CD4-positive, alpha-beta T cell treated with Interleukin-12 subunit alpha and Interleukin-12 subunit beta, for 1 hour (primary cell): ENCODE results near the gene CMSS1.
"Not testable (repeated sequence)": the region's sequence is repeated elsewhere in the genome, so short reads cannot be mapped to it uniquely, and the experiment has no call there.

ENCODE experiments used
- DNase-seq: peaks from one replicate; pipeline ENCODE4 v3.0.0-alpha.2; 2020

Gene CMSS1

DNA sequence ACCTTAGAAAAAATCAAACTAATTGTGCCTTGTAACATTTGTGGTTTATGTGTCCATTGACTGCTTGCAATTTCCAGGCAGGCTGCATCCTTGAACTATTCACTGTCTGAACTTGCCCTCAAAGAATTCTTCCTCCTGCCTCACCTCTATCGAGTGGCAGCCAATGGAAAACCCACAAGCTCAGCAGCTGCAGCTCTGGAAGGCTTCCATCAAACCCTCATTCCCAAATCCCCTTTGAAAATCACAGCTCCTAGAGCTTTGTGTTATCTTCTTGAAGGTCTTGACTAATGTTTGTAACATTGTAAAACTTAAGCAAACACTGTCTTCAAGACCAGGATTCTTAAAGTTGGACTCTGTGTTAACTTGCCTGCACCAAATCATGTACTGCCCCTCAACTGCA lies 215.5 kb downstream of the CMSS1 start:
- no peak for DNase-seq

DNA sequence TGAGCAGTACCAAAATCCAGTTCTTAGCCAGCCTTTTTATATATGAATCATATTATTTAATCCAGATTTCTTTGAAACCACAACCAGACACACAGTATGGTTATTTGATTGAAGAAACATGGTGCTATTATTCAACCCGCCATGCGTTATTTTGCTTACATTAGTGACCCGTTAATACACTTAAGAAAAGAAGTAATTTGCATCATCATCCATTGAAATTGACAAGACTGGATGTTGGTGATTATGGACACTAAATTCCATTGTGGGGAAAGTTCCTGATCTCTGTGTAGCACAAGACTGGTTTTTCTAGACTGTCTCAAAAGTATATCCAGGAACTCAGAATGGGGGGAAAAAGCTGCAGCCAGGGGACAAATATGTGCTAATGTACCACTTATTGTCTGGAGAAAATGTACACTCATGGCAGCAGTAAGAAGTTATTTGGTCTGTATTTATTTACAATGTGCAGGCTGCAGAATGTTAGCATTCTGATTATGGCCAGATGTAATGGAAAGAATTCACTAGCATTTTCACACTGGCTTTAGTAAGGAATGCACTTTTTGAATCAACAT lies 216.3 kb downstream of the CMSS1 start:
- no peak for DNase-seq

DNA sequence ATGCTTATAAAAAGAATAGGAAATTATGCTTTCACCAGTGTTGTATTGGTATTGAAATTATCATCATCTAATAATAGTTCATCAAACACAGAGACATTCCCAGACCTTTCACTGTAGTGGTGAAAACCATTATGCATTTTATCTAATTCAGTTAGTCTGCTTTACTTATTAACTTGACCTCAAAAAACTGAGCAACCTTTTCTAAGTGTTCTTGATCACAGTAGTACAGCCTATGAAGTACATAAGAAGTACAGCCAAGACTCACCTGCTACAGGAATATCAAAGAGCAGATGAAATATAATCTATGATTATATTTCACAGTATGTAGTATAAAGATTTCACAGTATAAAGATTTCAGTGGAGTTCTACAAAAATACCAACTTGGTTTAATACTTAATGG lies 221.4 kb downstream of the CMSS1 start:
- no peak for DNase-seq

DNA sequence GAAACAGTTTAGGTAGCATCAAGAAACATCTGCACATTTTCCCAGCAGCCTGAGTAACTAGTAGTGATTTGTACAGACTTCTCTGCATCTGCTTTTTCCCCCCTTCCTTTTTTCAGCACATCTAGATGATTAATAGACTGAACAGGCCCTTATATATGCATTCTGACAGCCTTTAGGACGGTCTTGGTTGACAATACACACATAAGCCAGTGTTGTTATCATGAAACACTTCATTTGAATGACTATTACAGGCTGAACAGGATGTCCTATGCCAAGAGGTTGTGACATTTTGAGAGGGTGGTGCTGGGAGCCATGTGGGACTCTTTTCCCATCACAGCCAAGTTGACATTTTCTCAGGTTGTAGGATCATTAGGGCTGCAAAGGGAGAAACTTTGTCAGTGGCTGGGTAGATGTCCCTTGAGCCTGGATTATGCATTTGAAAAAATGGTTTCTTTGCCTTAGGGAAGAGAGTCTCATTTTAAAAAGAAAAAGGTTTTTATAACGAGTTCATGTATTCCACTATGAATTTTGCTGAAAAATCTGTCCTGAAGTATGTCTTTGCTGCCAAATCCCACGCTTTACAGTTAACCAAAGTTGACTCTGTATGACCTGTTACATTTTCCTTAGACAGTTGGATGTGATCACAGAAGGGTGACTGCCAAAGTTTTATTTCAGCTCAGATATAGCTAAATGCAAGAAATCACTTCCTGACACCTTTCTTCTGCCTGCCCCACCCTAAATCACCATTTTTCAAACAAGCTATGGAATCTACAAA lies 223.0 kb downstream of the CMSS1 start:
- no peak for DNase-seq

DNA sequence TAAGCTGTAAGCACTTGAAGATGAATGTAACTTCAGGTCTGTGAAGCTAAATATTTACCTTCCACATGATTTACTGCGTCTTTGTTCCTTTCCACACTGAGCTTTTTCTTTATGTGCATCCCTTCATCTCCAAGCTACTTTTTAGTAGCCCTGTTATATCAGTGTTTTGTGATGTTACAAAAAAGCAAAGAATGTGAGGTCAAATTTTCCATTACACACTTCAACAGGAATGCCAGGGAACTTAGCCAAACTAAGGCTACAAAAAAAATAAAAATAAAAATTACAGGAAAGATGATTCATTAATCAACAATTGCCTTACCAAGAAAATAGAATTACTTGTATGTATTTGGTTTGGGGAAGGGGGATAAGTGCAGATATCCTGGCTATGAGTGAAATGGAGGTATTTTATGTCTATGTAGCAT lies 223.7 kb downstream of the CMSS1 start:
- no peak for DNase-seq

DNA sequence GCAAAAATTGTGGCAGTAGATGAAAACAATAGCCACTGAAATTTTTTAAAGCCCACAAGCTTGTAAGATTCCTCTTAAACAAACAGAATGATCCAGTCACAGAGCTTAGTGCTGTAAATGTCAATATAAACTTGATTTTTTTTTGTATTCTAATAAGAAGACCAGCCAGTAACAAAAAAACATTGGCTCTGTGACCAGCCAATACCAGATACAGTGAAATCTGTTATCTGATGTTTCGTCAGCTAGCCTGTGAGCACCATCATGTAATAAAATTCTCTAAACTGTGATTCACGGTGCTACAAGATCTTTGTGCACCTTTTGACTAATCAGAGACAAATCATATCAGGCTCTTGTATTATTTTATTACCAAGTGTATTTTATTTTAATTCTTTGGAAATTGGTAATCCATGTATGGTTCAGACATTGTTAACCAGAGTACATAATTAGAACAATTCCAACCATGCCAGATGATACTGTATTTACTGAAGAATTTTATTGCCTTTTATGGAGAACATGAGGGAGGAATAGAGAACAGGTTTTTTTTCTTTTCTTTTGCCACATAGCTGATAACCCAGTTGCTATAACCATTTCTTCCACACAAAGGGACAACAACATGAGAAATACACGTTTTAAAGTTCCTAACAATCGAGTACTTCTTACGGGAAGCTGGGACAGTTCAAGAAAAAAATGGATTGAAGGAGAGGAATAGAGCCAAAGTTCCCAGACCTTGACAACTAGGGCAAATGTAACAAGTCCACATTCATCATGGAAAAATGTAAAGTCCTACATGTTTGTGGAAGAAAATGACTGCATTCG lies 224.7 kb downstream of the CMSS1 start:
- no peak for DNase-seq

DNA sequence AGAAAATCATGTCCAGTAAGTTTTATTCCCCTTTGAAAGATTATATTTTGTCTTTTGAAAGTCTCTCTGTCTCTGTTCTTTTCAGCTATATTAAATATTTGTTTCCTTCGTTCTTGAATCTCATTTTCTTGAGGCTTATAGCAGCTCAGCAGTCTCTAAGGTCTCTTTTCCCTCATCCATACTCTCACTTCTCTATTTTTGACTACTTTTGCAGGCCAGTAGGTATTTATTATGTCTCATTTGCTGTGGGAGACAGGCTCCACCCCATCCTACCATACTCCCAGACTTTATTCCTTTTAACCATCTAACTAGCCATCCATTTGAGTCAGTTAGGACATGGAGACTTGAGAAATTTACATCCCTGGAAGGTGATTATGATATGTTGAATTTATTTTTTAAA lies 225.6 kb downstream of the CMSS1 start:
- no peak for DNase-seq

DNA sequence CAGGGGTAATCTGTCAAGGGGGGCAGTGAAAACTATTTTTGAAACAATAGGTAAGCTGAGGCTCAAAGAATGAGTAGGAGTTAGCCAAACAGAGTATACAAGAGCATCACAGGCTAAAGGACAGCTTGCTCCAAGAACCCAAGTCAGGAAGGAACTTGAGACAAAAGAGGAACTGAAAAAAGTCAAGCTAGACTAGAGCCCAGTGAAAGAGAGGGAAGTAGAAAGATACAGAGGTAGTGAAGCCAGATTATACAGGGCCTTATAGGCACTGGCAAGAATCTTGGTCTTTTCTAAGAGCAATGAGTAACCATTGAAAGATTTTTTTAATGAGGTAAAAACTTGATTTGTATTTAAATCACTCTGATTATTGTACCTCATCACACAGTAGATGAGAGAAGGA lies 226.7 kb downstream of the CMSS1 start:
- no peak for DNase-seq

DNA sequence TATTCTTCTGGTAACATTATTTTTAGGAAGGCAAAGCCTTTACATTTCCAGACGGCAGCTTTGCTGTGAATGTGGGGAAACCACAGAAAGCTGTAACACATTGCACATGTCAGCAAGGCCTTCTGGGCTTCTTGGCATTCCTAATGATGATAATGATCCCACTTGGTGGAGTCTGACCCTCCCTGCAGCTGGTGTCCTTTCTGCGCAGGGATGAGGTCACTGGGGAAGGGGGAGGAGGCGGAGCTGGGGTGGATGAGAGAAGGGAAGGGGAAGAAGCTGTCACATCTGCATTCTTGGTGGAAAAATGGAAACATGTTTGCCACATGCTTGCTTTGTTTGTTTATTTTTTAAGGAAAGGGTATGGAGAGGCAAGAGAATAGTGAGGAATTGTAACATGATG lies 228.0 kb downstream of the CMSS1 start:
- DNase-seq = no peak

DNA sequence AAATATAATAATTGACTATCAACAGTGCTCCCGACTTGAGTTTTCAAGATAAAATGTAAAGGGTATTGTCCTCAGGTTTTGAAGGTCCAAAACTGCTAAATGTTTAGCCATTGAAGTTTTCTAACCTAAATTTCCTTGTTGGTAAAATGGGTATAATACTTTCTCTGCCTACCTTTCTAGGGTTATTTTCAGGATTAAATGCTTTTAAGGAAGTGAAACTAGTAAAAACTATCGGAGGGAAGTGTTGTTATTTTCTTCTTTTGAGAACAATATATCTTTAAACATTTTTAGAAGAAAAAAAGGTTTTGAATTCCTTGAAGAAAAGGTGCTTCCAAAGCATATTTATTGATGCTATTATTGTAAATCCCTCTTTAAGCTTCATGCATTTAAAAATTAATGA lies 229.3 kb downstream of the CMSS1 start:
- no peak for DNase-seq

DNA sequence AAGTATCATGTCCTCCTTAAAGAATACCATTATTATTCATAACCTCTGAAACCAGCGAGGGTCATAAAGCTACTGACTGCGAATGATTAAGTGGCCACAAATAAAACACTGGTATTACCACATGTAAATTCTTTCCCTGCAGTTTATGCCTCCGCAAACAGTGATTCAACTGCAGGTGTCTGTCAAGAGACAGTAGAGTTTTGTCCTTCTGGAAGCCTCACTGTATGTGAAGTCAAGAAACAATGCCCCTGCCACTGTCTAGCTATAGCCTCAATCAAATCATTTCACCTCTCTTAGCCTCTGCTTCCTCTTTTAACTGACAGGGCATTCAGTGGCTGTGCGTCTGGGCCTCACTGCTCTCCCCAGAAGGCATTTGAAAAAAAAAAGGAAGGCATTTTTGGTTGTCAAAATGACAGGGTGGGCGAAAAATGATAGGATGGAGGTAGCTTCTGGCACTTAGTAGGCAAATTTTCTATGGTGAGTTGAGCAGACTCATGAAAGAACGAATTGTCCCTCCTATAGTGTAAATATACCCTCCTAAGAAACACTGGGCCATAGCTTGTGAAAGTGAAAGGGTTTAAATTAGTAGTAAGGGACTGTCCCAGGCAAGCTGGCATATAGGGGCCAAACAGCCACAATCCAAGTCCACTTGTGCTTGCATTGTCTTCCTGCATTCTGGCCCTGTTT lies 229.9 kb downstream of the CMSS1 start:
- peak; percentile 2 for DNase-seq

DNA sequence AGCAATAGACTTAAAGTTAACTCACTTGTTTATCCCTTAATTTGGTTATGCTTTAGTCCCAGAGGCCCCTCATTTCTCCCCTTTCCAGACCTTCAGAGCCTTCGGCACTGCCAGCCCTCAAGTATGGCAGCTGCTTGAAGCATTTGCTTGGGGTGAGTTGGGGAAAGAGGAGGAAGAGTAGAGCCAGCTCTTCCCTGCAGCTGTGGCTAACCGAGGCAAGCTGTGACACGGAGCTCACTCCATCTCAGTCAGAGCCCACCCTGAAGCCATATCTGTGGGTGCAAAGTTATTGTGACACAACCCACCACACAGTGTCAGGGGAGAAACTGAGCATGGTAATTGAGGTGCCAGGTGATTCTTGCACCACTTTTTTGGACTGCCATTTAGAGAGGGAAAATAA lies 230.6 kb downstream of the CMSS1 start:
- DNase-seq = no peak

DNA sequence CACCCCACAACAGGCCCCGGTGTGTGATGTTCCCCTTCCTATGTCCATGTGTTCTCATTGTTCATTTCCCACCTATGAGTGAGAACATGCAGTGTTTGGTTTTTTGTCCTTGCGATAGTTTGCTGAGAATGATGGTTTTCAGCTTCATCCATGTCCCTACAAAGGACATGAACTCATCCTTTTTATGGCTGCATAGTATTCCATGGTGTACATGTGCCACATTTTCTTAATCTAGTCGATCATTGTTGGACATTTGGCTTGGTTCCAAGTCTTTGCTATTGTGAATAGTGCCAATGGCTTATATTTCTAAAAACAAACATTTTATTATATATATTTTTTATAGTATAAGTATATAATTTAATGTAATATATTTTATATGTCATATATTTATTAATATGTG lies 233.9 kb downstream of the CMSS1 start:
- not testable (repeated sequence) for DNase-seq

DNA sequence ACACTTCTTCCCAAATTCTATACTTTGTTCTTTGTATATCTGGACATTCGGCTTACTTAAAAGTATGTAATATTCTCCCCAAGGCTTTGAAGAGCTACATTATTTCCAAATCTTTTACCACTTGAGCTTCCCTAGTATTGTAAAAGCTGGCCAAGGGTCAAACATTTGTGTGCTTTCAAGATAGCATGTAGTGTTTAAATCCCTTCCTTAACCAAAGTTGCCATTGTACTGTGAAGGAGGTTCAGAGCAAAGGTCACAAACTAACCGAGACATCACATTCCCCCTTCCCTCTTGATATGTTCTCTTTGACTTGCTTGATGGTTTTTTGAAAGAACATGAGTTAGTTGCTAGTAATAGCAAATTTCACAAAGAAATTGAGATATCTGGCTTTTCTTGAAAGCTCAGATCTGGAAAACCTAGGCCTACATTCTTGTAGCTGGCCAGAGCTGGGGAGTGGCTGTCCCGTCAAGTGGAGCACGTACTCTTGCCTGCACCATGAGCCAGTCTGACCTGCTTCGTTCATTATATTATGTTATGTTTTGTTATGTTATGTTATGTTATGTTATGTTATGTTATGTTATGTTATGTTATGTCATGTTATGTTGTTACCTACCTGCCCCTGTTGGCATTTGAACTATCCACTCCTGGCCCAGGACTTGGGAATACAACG lies 236.4 kb downstream of the CMSS1 start:
- no peak for DNase-seq

DNA sequence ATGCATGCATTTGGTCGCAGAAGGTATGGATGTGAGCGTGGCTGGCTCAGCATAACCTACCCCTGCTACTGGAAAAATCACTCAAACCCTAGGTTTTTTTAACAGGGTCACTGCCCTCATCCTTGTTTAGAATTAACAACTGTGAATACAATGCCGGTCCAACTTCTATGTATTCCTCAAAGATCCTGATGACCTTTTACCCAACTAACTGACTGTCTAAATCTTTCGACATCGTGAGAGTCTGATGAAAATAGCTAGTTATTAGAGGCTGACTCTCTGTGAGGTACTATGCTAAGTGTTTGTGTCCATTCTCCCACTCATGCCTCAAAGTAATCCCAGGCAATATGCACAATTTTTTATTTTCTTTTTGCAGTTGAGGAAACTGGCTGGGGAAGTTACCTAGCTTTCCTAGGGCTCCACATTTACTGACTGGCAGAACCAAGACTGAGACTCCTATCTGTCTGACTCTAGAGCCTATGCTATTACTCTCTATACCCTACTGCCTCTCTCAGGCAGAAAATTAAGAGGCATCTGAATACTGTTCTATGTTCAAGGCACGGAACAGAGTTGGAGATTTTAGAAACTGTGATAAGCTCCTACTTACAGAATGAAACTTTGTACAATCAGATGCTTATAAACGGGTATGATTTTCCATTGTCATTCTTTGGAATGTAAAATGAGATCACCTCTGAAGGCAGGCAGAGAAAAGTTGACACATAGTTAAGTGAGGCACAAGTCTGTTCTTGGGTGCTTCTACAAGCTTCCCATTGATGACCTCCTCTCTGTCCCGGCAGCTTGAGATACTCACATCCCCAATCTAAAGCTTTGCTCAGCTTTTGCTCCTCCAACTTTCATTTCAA lies 240.3 kb downstream of the CMSS1 start:
- DNase-seq = no peak

DNA sequence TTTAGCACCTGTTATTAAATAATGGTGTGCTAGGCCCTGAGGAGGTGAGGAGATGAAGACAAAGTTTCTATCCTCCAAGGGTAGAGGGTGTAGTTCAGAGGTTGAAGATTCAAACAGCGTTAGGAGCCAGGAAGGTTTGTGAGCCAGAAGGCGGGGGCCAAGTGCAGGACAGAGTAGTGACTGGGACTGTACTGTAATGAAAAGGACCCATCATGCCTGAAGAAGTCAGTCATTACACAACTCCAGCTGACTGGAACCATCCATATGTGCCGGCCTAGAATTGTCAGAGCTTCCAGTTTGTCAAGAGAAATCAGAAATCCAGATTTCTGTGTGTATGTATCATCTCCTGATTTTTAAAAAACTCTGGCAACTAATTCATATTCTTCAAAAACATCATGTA lies 241.8 kb downstream of the CMSS1 start:
- DNase-seq = no peak

DNA sequence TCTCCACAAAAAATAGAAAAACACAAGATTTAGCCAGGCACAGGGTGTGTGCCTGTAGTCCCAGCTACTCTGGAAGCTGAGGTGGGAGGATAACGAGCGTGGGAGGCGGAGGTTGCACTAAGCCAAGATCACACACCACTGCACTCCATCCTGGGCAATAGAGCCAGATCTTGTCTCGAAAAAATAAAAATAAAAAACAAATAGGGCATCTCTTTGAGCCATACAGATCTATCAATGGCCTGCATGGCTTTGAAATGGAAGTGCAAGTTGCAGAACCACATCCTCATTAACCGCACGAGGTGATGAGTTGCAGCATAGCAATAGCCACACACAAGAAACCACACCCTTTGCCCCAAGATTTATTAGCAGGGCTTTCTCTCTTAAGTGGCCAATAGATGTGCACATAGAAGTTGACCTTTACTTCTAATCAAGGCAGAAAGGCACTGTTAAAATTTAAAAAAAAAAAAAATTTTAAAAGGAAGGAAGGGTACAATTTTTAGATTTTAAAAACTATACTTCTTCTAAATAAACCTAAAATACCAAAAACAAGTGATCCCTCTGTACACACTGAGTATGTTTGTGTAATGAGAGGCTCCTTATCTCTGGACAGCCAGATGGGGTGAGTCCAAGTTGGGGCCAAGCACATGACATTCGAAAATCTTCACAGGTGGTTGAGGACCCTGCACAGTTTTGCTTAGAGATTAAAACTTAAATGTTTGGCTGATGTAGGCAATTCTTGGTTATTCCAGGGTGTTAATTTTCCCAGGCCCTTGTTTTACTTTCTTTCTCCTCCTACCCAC lies 243.2 kb downstream of the CMSS1 start:
- DNase-seq = peak; percentile 15

DNA sequence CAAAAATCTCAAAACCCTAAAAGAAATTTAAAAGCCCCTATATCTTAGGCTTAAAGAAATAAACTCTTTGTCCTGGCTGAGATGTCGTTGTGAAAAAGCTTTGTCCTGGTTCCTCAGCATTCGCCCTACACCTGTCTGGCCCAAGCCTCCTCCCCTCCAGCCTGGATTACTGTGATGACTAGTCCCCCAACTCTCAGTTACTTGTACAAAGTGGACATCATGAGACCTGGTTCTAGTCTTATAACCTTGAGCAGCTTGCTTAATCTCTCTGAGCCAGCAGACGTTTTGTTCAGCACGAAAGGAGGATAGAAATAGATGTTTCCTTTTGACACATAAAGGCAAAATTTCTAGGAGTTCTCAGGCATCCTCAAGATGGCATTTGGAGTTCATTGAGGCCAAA lies 245.0 kb downstream of the CMSS1 start:
- DNase-seq = no peak

DNA sequence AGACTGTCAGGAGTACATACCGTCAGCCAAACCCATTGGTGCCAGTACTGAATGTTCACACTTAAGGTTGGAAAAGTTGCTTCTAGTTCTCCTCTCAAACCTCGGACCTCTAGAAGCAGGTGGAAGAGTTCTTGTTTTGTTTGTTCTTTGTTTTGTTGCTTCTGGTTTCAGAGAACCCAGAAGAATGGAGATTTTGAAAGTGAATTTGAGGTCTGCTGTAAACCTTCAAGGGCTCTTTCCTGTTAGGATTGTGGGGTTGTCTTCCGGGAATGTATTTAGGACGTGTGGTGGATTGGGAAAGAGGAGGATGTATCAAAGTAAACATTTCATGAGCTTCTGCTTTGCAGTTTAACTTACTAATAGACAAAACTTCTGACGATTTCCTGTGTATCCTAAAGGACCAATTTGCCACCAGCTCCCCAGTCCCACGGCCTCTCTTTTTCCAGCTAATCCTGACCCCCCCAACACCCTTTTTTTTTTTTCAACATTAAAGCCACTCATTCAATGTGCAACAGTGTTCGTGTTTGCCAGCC lies 246.3 kb downstream of the CMSS1 start:
- DNase-seq = no peak

DNA sequence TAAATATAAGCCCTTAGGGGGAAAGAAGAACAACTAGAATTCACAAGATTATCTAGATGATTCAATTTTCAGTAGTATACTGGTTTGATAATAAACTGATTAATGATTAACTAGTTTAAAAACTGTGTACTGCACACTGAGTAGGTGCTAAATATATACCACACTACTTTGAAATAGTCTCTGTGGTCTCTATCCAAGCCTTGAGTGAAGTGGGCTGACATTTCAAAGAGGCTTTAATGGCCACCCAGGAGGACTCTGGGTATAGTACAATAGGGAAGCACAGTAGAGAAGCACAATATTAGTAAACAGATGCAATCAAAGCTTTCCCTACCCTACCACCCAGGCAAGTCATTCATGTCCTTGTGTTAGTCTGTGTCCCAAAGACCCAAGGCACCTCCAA lies 249.9 kb downstream of the CMSS1 start:
- no peak for DNase-seq

DNA sequence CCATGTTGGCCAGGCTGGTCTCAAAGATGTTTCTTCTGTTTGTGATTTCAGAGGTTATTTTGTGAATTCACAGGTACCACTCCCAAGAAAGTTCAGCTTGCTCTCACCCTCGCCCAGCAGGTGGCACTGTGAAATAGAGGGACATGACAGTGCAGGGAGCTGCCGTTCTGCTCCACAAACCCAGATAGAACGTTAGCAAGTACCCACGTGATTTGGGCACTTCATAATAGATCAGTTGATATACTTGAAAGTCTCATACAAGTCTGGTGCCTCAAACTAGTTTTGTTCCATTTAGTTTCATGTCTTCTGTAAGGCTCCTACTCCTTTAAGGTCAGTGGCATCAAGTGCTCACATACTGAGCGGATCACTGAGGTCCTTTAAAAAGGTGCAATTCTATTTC lies 251.2 kb downstream of the CMSS1 start:
- DNase-seq = peak; percentile 69
